Measurements from ENCODE around the gene CACNA2D4. TPM values are rescaled to one million over a fixed set of nuclear protein-coding genes. Genes with fewer than 3 reads are reported as not detected.

The CACNA2D4 gene
- total RNA-seq, 1 experiment from 2014 or later: not detected

- H3K4me1 ChIP-seq (ENCODE audit: insufficient read depth, low read length): peaks cover 2% of the 10 kb centered on the region; the same call in 1 of the 2 replicates
- POLR2A ChIA-PET (ENCODE audit: unreplicated experiment): no interaction called here
- H3K27ac ChIP-seq (ENCODE audit: low read length): no peak overlapping the region
- no peak overlapping the region for H3K4me2 ChIP-seq (ENCODE audit: low read length)
- no peaks in the 10 kb centered on the region for H3F3A ChIP-seq (ENCODE audit: low read length, unreplicated experiment)
- no peak overlapping the region for H3K9ac ChIP-seq (ENCODE audit: low read length)
- CTCF ChIA-PET: no interaction called here
- intact Hi-C loops (cut with micrococcal nuclease): no loop called here
- peaks cover 28% of the 10 kb centered on the region for H3K27me3 ChIP-seq (ENCODE audit: low read length)
- no peaks in the 10 kb centered on the region for H3K9me2 ChIP-seq (replicated peaks; ENCODE audit: low read length)
- no peaks in the 10 kb centered on the region for H4K20me1 ChIP-seq (ENCODE audit: low read length)
- DNase-seq: peak; percentile 82
- no peak overlapping the region for H3K4me3 ChIP-seq (ENCODE audit: low read length)
- H3K36me3 ChIP-seq (ENCODE audit: low read depth, low read length): no peaks in the 10 kb centered on the region
- peak; percentile 13; the same call in 1 of the 2 replicates for ATAC-seq
- no peak overlapping the region for H2AFZ ChIP-seq (ENCODE audit: low read length)
- no peaks in the 10 kb centered on the region for H3K9me3 ChIP-seq (ENCODE audit: low read length)
- H3K79me2 ChIP-seq (ENCODE audit: low read length): no peaks in the 10 kb centered on the region
- no peak for TF ChIP-seq CTCF (conservative IDR thresholded peaks at IDR 0.05; ENCODE audit: low read depth, low read length)
- no peak for TF ChIP-seq EZH2phosphoT487 (IDR thresholded peaks at IDR 0.05; ENCODE audit: borderline replicate concordance, low read length)
- TF ChIP-seq EZH2 (IDR thresholded peaks at IDR 0.05; ENCODE audit: low read length, unreplicated experiment): no peak
- no TSS peak for BruUV-seq (replicated peaks)
Observed at GRCh38 chr12:1830981-1831963, 87.2 kb downstream of the CACNA2D4 start.

- intact Hi-C loops (cut with micrococcal nuclease): no loop called here
- BruUV-seq (replicated peaks): no TSS peak
- no peak for TF ChIP-seq CTCF (conservative IDR thresholded peaks at IDR 0.05; ENCODE audit: low read depth, low read length)
- TF ChIP-seq EZH2 (IDR thresholded peaks at IDR 0.05; ENCODE audit: low read length, unreplicated experiment): no peak
- TF ChIP-seq EZH2phosphoT487 (IDR thresholded peaks at IDR 0.05; ENCODE audit: borderline replicate concordance, low read length): no peak
- Histone ChIP-seq H2AFZ (ENCODE audit: low read length) (no peak overlapping the region), H4K20me1 (ENCODE audit: low read length) (no peaks in the 10 kb centered on the region), H3K4me1 (ENCODE audit: insufficient read depth, low read length) (peaks cover 2% of the 10 kb centered on the region; the same call in 1 of the 2 replicates), H3K27me3 (ENCODE audit: low read length) (peaks cover 30% of the 10 kb centered on the region), H3K9ac (ENCODE audit: low read length) (no peak overlapping the region), H3F3A (ENCODE audit: low read length, unreplicated experiment) (no peaks in the 10 kb centered on the region), H3K79me2 (ENCODE audit: low read length) (no peaks in the 10 kb centered on the region), H3K27ac (ENCODE audit: low read length) (no peak overlapping the region), H3K4me2 (ENCODE audit: low read length) (no peak overlapping the region), H3K9me3 (ENCODE audit: low read length) (no peaks in the 10 kb centered on the region), H3K9me2 (replicated peaks; ENCODE audit: low read length) (no peaks in the 10 kb centered on the region), H3K4me3 (ENCODE audit: low read length) (no peak overlapping the region), H3K36me3 (ENCODE audit: low read depth, low read length) (no peaks in the 10 kb centered on the region)
- no peak for DNase-seq
- ChIA-PET POLR2A (ENCODE audit: unreplicated experiment) (no interaction called here), CTCF (no interaction called here)
- no peak for ATAC-seq
Observed at GRCh38 chr12:1830401-1830845, 88.0 kb downstream of the CACNA2D4 start.
